ENCODE data around the gene CPED1. TPM values are rescaled to one million over a fixed set of nuclear protein-coding genes. Genes with fewer than 3 reads are reported as not detected.
"Not testable (repeated sequence)": the region's sequence is repeated elsewhere in the genome, so short reads cannot be mapped to it uniquely, and the experiment has no call there.

The CPED1 gene
- total RNA-seq, 1 experiment from 2014 or later = 0.13 TPM

- no peak overlapping the region for H3K4me2 ChIP-seq (ENCODE audit: insufficient read depth, insufficient read length, low read length)
- no peak overlapping the region for H3K9ac ChIP-seq (ENCODE audit: extremely low read depth, insufficient read length, low read length)
- TF ChIP-seq CTCF (conservative IDR thresholded peaks at IDR 0.05) = no peak
- H2AK5ac ChIP-seq (ENCODE audit: insufficient read length, low read length) = no peak overlapping the region
- no peak overlapping the region for H4K8ac ChIP-seq (replicated peaks; ENCODE audit: insufficient read length, low read depth, low read length)
- H3K27me3 ChIP-seq (ENCODE audit: insufficient read depth, low read length) = no peaks in the 10 kb centered on the region
- no peak overlapping the region for H3K27ac ChIP-seq (ENCODE audit: insufficient read length, low read depth, low read length)
- no peaks in the 10 kb centered on the region for H3K27me3 Mint-ChIP-seq (ENCODE audit: low read depth)
- H3K36me3 Mint-ChIP-seq (ENCODE audit: insufficient read depth in 1 of 3, low read depth in 3 of 3) = no peaks in the 10 kb centered on the region
- H2BK20ac ChIP-seq (ENCODE audit: low read depth, low read length, poor library complexity, severe bottlenecking) = no peak overlapping the region
- H3K18ac ChIP-seq (ENCODE audit: insufficient read length, low read depth, low read length) = no peak overlapping the region
- H4K20me1 ChIP-seq (ENCODE audit: control insufficient read depth, insufficient read depth, insufficient read length) = no peaks in the 10 kb centered on the region
- H3K14ac ChIP-seq (ENCODE audit: insufficient read depth, low read length) = no peak overlapping the region
- H3K4me1 Mint-ChIP-seq = peaks cover 2 to 7% of the 10 kb centered on the region in 2 experiments; a peak in 1 of 4 replicates
- no peak overlapping the region for H3K27ac Mint-ChIP-seq
- H2BK15ac ChIP-seq (ENCODE audit: low read depth, low read length) = no peak overlapping the region
- no peak overlapping the region for H3K56ac ChIP-seq (ENCODE audit: insufficient read length, low read depth, low read length)
- H3K9me3 ChIP-seq (ENCODE audit: control insufficient read depth, low read depth, low read length) = no peaks in the 10 kb centered on the region
- no peak overlapping the region for H3K4me3 Mint-ChIP-seq
- H2BK12ac ChIP-seq (ENCODE audit: insufficient read length, low read depth, low read length) = no peak overlapping the region
- no peak overlapping the region for H3K23ac ChIP-seq (ENCODE audit: insufficient read length, low read depth, low read length)
- no peak overlapping the region for H3T11ph ChIP-seq (ENCODE audit: low read length)
- H2AFZ ChIP-seq (ENCODE audit: low read length) = no peak overlapping the region
- H3K4ac ChIP-seq (ENCODE audit: low read depth, low read length) = no peak overlapping the region
- no peak overlapping the region for H2BK120ac ChIP-seq (ENCODE audit: low read depth, low read length, poor library complexity, severe bottlenecking)
- no peak overlapping the region for H4K5ac ChIP-seq (ENCODE audit: insufficient read length, low read depth, low read length)
- H3K23me2 ChIP-seq (ENCODE audit: insufficient read length, low read depth, low read length, poor library complexity, severe bottlenecking) = no peaks in the 10 kb centered on the region
- H3K4me1 ChIP-seq (ENCODE audit: insufficient read depth, low read length) = no peaks in the 10 kb centered on the region
- H4K91ac ChIP-seq (ENCODE audit: insufficient read length, low read depth, low read length) = no peak overlapping the region
- H3K9me3 Mint-ChIP-seq = no peaks in the 10 kb centered on the region; a peak in 1 of 5 replicates
- H3K79me1 ChIP-seq (ENCODE audit: insufficient read depth, low read depth, low read length, poor library complexity, severe bottlenecking) = no peaks in the 10 kb centered on the region
- WGBS (ENCODE audit: extremely low coverage, insufficient read length, low lambda C conversion rate) = no CpG with 5 or more reads among the region's 11 CpGs
- no peak for DNase-seq
- no peak overlapping the region for H2BK5ac ChIP-seq (ENCODE audit: insufficient read length, low read length)
- H3K79me2 ChIP-seq (ENCODE audit: insufficient read depth, low read length) = no peaks in the 10 kb centered on the region
Observed at GRCh38 chr7:121062671-121063279, 74.3 kb downstream of the CPED1 start.

GRCh38 chr7:121067717-121068116 is 79.2 kb downstream of the CPED1 start:
- not testable (repeated sequence) for H3K4me1 ChIP-seq (ENCODE audit: insufficient read depth, low read length); H3K36me3 Mint-ChIP-seq (ENCODE audit: insufficient read depth in 1 of 3, low read depth in 3 of 3); H3K18ac ChIP-seq (ENCODE audit: insufficient read length, low read depth, low read length); H2BK5ac ChIP-seq (ENCODE audit: insufficient read length, low read length); H3K4me3 Mint-ChIP-seq; H2BK120ac ChIP-seq (ENCODE audit: low read depth, low read length, poor library complexity, severe bottlenecking); H4K91ac ChIP-seq (ENCODE audit: insufficient read length, low read depth, low read length); DNase-seq; H3K4me1 Mint-ChIP-seq; H2BK15ac ChIP-seq (ENCODE audit: low read depth, low read length); H3K4me2 ChIP-seq (ENCODE audit: insufficient read depth, insufficient read length, low read length); H4K5ac ChIP-seq (ENCODE audit: insufficient read length, low read depth, low read length); H3K23ac ChIP-seq (ENCODE audit: insufficient read length, low read depth, low read length); H3K79me1 ChIP-seq (ENCODE audit: insufficient read depth, low read depth, low read length, poor library complexity, severe bottlenecking); H3K9me3 Mint-ChIP-seq; H3K27me3 ChIP-seq (ENCODE audit: insufficient read depth, low read length); H2AK5ac ChIP-seq (ENCODE audit: insufficient read length, low read length); H3K56ac ChIP-seq (ENCODE audit: insufficient read length, low read depth, low read length); H2BK12ac ChIP-seq (ENCODE audit: insufficient read length, low read depth, low read length); H3K14ac ChIP-seq (ENCODE audit: insufficient read depth, low read length); H3K4ac ChIP-seq (ENCODE audit: low read depth, low read length); H3K9me3 ChIP-seq (ENCODE audit: control insufficient read depth, low read depth, low read length); H4K8ac ChIP-seq (replicated peaks; ENCODE audit: insufficient read length, low read depth, low read length); H3K27ac Mint-ChIP-seq; H3K9ac ChIP-seq (ENCODE audit: extremely low read depth, insufficient read length, low read length); H4K20me1 ChIP-seq (ENCODE audit: control insufficient read depth, insufficient read depth, insufficient read length); H3K79me2 ChIP-seq (ENCODE audit: insufficient read depth, low read length); H3K23me2 ChIP-seq (ENCODE audit: insufficient read length, low read depth, low read length, poor library complexity, severe bottlenecking); H3K27ac ChIP-seq (ENCODE audit: insufficient read length, low read depth, low read length); H2BK20ac ChIP-seq (ENCODE audit: low read depth, low read length, poor library complexity, severe bottlenecking); H2AFZ ChIP-seq (ENCODE audit: low read length); H3K27me3 Mint-ChIP-seq (ENCODE audit: low read depth); H3T11ph ChIP-seq (ENCODE audit: low read length)
- WGBS (ENCODE audit: extremely low coverage, insufficient read length, low lambda C conversion rate) = no CpG with 5 or more reads among the region's 2 CpGs

All from H9 (cell line).